ENCODE measurements around the gene C16orf90.

The C16orf90 gene

GRCh38 chr16:3467182-3467581 lies 28.1 kb downstream of the C16orf90 start:
- no peak for DNase-seq (ENCODE audit: low read depth)
- TF ChIP-seq CTCF (IDR thresholded peaks at IDR 0.05; ENCODE audit: control insufficient read depth, extremely low read depth, insufficient read depth): no peak
- H3K4me3 ChIP-seq (ENCODE audit: low read depth, low read length): no peak overlapping the region

- no peak for TF ChIP-seq CTCF (IDR thresholded peaks at IDR 0.05; ENCODE audit: control insufficient read depth, extremely low read depth, insufficient read depth)
These were observed 29.2 kb downstream of the C16orf90 start for GRCh38 chr16:3465911-3466584.

GRCh38 chr16:3465301-3465700 lies 30.0 kb downstream of the C16orf90 start:
- DNase-seq (ENCODE audit: low read depth): no peak
- no peak for TF ChIP-seq CTCF (IDR thresholded peaks at IDR 0.05; ENCODE audit: control insufficient read depth, extremely low read depth, insufficient read depth)
- no peak overlapping the region for H3K4me3 ChIP-seq (ENCODE audit: low read depth, low read length)

More at GRCh38 chr16:3465911-3466584, 29.2 kb downstream of the C16orf90 start:
- no peak for DNase-seq (ENCODE audit: low read depth)
- H3K4me3 ChIP-seq (ENCODE audit: low read depth, low read length): no peak overlapping the region

- no peak for DNase-seq (ENCODE audit: low read depth)
- TF ChIP-seq CTCF (IDR thresholded peaks at IDR 0.05; ENCODE audit: control insufficient read depth, extremely low read depth, insufficient read depth): no peak
- no peak overlapping the region for H3K4me3 ChIP-seq (ENCODE audit: low read depth, low read length)
These were observed 34.1 kb downstream of the C16orf90 start for GRCh38 chr16:3461151-3461550.

GRCh38 chr16:3460585-3460984 lies 34.7 kb downstream of the C16orf90 start:
- H3K4me3 ChIP-seq (ENCODE audit: low read depth, low read length): no peak overlapping the region
- DNase-seq (ENCODE audit: low read depth): no peak
- TF ChIP-seq CTCF (IDR thresholded peaks at IDR 0.05; ENCODE audit: control insufficient read depth, extremely low read depth, insufficient read depth): no peak

- no peak for TF ChIP-seq CTCF (IDR thresholded peaks at IDR 0.05; ENCODE audit: control insufficient read depth, extremely low read depth, insufficient read depth)
- peak overlapping the region; percentile 92 for H3K4me3 ChIP-seq (ENCODE audit: low read depth, low read length)
- no peak for DNase-seq (ENCODE audit: low read depth)
These were observed 35.2 kb downstream of the C16orf90 start for GRCh38 chr16:3460121-3460520.
